ENCODE results near the gene PGAP2.
"Not testable (repeated sequence)": the region's sequence is repeated elsewhere in the genome, so short reads cannot be mapped to it uniquely, and the experiment has no call there.

PGAP2 gene

DNA sequence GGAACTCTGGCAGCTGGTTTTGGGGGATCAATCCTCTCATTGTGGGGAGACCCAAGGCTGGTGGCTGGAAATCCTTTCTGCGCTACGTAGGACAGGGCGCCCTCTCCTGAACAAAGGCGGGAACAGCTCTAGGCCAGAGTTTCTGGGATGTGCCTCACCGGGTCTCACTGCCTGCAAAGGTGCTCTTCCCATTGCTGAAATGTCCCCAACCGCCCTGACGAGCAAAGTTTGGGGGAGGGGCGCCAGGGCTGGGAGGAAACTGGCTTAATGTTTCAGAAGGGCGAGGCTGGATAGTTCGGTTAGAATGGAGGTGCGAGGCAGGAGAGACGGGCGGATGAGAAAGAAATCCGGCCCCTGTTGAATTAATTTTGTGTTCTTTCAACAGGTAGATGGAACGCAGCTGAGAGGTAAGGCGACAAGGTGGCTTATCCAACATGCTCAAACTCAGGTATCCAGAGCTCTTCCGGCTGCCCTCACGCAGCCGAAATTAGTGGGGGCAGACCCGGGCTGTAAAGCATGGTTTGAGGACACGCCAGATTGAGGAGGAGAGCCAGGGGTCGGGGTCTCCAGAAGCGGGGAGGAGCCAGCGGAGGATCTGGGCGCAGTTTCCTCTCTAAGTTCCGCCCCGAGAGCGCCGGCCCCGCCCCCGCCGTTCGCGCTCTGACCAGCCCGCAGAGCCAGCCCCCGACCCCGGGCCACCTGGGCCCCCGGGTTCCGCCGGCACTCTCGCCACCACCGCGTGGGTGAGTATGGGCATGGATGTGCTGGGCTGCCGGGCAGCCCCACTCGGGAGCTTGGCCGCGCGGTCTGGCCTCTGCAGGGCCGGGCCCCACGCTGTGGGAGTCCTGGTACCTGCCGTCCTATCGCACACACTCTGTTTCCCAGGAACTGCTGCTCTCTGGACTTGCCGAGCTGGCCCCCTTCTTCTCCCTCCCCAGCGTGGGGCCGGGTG is at the start of gene PGAP2:
TSS of gene PGAP2 (plus strand) at position 652 of the 952 bp plus-strand sequence. CDS start 2,700 bp downstream, outside the sequence.
- peak; percentile 89 for DNase-seq

DNA sequence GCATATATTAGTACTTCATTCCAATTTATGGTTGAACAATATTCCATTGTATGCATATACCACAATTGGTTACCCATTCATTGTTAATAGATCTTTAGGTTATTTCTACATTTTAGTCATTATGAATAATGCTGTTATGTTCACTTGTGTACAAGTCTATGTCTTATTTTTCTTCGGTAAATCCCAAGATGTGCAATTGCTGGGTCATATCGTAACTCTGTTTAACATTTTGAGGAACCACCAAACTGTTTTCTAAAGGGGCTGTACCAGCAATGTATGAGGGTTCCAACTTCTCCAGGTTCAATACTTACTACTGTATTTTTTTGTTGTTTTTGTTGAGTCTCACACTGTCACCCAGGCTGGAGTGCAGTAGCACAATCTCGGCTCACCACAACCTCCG is 44.1 kb upstream of the PGAP2 start:
- DNase-seq, result no peak

DNA sequence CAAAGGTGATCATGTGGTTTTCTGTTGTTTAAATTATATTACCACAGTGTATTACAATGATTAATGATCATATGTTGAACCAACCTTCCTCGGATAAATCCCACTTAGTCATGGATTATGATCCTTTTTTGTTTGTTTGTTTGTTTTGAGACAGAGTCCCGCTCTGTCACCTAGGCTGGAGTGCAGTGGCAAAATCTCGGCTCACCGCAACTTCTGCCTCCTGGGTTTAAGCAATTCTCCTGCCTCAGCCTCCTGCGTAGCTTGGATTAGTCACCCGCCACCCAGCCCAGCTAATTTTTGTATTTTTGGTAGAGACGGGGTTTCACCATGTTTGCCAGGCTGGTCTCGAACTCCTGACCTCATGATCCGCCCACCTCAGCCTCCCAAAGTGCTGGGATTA is 41.5 kb upstream of the PGAP2 start:
- DNase-seq, result not testable (repeated sequence)

DNA sequence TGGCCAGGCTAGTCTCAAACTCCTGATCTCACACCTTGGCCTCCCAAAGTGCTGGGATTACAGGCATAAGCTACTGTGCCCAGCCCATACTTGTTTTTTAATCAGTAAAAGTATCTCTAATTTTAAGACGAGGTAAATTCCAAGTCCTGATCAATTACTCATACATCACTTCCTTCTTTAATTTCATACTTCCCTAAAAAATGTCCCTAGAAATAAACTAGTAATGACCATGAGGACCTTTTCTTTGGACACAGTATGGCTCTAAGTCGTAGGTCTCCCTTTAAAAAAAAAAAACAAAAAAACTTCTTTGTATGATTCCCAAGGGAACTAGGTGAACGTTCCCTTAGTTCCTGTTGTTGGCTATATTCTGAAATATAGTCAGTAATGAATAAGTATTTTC is 40.8 kb upstream of the PGAP2 start:
- no peak for DNase-seq

DNA sequence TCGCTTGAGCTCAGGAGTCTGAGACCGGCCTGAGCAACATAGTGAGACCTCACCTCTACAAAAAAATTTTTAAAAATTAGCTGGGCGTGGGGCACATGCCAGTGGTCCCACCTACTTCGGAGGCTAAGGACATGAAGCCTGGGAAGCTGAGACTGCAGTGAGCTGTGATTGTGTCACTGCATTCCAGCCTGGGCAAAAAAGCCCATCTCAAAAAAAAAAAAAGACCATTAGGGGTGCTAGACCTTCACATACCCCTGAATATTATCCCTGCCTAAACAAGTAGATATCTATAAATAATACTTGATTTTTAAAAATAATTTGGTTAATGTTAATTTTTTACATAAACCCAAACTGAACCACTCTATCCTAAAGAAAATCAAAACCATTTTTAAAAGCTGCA is 35.2 kb upstream of the PGAP2 start:
- no peak for DNase-seq

DNA sequence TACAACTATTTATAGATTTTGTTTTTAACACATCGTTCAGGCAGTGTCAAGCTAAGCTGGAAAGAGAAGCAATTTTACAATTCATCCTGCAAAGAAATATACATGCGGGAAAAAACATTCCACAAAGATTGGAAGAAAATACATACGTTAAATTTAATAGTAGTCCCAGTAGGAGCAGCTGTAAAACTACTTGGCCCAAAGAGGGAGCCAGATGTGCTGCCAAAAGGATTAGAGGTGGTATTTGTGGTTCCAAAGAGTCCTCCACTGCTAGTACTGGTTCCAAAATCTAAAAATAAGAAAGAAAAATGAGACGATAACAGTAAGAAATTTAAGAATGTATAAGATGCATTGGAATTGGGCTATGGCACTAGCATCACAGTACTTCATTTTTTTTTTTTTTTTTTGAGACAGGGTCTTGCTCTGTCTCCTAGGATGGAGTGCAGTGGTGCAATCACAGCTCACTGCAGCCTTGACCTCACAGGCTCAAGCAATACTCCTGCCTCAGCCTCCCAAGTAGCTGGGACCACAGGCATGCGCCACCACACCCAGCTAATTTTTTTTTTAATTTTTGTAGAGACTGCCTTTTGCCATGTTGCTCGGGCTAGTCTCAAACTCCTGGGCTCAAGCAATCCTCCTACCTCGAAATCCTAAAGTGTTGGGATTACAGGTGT is 32.5 kb upstream of the PGAP2 start:
- no peak for DNase-seq

DNA sequence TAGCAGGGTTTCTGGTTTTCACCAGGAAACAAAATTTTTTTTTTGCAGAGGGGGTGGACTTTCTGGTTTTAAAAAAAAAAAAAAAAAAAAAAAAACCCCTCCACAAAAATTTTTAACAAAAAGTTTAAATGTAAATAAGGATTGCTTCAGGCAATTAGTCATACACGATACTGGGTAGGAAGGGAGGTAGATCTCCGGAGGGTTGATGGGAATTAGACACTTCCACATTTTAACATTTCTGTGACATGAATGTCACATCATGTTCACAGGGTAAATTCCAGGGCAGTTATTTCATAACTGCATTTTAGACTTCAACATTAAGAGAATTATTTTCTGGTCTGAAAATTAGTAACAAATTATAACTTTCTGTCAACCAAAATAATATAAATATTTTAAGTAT is 26.9 kb upstream of the PGAP2 start:
- DNase-seq, result peak; percentile 42

DNA sequence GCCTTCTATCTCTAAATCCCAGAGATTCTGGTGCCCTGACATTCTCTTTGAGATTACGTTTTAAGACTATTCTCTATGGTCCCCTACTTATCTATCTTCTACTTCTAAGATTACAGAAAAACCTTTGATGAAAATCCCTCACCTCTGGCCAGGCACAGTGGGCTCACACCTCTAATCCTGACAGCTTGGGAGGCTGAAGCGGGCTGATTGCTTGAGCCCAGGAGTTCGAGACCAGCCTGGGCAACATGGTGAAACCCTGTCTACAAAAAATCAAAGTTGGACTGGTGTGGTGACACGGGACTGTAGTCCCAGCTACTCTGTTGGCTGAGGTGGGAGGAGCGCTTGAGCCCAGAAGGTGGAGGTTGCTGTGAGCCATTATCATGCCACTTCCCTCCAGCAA is 25.4 kb upstream of the PGAP2 start:
- DNase-seq, result no peak

DNA sequence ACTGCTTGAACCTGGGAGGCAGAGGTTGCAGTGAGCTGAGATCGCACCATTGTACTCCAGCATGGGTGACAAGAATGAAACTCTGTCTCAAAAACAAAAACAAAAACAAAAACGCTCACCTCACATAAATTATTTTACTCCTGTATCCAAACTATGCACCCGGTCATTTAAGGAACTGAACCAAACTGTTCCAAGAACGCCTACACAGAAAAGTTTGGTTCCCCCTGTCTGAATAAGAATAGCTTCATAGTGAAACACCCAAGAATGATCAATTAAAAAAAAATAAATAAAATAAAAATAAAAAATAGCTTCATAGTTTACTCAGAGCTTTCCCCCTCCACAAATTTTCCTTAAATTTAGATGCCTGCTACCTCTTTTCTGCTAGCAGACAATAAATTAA is 24.7 kb upstream of the PGAP2 start:
- DNase-seq, result no peak

DNA sequence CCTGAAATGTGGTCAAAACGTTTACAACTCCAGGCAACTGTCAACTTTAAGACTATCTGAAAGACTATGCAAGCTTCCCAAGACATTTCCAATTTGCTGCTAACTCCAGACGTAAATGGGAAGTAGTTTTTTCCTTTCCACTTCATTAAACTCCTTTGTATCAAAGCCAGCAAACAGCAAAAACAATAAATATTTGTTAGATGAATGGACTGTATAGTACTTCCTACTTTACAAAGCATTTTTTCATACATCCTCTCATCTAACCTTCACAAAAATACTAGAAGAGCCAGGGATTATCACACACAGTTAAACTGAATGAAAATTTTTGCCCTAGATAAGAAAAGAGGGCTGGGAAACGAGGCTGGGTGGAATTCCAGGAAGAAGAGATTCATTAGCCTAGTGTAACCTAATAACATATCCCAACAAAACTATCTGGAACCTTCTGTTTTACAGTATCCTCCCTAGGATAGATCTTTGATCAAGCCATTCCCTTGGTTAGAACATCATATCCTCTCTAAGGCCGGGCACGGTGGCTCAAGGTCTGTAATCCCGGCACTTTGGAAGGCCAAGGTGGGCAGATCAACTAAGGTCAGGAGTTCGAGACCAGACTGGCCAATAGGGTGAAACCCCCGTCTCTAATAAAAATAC is 21.5 kb upstream of the PGAP2 start:
- DNase-seq, result no peak

DNA sequence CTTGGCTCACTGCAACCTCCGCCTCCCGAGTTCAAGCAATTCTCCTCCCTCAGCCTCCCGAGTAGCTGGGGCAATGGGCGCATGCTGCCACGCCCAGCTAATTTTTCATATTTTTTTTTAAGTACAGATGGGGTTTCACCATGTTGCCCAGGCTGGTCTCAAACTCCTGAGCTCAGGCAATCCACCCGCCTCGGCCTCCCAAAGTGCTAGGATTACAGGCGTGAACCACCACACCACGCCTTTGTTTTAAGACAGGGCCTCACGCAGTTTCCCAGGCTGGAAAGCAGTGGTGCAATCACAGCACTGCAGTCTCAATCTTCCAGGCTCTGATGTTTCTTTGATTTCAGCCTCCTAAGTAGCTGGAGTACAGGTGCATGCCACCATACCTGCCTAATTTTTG is 14.0 kb upstream of the PGAP2 start:
- DNase-seq, result not testable (repeated sequence)

DNA sequence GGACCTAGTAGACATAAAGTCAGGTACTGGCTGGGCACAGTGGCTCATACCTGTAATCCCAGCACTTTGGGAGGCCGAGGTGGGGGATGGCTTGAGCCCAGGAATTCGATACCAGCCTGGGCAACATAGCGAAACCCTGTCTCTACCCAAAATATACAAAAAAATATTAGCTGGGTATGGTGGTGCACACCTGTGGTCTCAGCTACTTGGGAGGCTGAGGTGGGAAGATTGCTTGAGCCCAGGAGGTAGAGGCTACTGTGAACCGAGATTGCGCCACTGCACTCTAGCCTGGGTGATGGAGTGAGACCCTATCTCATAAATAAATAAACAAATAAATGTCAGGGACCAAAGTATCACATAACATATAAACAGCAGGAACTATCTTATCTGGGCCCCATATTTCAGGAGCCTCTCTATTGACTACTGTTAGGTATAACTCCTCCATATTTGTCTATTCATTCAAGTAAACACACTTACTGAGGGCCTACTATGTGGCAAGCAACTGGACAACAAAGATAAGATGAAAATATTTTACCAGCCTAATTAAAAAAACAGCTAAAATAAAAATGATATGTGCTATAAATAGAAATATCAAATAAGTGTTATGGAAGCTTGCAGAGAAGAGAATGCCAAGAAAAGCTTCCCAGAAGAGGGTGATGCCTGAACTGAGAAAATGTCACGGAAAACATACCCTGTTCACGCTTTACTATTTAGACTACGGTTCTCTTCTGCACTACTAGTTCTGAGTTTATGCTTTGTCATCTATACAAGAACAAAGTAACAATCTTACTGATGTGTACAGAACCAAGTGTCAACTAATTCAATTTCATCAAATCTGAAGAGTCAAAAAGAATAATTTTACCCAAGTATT is 13.0 kb upstream of the PGAP2 start:
- no peak for DNase-seq

DNA sequence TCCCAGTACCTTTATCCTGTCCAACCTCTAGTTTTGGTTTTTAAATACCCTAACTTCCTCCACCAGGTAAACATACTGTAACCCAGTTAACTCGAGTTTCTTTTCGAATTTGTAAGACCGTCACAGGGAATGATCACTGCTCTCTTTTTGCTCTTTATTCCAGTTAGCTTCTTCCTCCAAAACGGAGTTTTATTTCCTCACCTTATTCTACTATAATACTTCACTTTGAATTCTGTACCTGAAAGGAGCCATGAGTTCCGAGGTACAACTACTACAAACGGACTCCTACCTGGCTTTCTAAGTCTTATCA is 12.4 kb upstream of the PGAP2 start:
- DNase-seq, result no peak

DNA sequence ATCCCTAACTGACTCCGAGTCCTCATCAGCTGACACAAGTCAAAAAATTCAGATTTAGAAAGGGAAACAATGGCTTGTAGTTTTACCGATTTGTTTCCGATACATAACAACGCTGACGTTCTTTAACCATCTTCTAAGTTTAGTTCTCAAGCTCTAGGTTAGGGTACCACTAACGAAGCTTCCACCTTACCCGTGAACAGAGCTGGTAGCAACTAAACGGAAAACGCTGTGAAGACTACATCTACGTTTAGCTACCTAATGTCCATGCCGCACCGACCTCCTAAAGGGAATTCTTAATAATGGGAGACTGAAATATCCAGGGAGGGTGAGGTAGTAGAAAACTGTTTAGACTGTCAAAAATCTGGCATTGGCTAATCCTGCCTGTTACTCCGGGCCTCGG is 12.0 kb upstream of the PGAP2 start:
- no peak for DNase-seq

DNA sequence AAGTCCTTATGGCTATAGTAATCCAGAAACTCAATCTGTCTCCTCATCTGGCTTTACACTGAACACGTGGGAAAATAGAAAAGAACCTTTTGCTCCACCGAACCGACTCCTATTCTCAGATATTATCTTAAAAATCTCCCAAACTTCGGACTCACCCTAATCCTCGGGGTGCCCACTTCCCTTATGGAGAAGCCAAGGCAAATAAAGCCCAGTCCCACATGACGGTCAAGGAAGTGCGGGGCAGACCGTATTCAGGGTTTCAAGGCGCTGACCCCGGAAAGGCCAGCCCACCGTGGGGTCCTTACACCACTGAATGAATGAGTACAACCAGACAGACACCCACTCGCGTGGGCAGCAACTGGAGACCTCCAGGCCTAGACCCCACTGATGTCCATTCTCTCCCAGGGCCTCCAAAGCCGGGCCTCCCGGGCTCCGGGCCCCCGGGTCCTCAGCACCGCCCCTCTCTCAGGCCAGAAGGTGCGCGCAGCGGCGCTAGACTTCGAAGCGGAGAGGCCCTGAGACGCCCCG is 11.5 kb upstream of the PGAP2 start:
- DNase-seq, result no peak

DNA sequence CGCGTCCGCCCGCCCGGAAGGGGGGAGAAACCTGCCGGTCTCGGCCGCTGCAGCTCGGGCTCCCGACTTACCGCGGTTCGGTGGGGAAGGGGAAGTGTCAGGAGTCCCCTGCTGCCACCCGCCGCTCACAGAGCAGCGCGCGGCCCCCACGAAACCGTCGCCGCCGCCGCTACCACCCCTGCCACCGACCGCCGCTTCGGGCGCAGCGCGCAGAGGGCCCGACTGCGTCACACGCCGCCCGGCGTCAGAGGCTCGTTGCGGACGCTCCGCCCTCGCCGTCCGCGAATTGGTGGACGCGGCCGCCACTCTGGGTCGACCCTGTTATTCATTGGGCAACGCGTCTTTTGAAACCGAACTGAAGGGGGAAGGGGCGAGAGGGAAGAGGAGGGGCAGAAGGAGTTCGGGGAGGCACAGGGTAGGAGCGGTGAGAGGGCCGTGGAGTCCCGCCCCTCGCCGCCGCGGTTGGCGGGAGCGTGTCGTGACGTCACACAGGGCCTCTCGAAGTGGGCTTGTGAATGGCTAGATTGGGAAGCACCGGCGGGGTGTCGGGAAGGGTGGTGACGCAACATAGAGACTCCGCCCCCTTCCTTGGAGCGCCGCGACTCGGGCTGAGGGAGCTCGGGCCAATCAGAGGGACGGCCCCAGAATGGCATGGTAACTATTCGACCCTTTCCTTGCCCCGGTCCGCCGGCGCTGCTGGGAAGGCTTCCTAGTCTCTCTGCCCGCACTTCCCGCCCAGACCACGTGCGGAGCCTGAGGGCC is 10.8 kb upstream of the PGAP2 start, which contains the start of gene NUP98:
TSS of gene NUP98 (minus strand) at position 226 of the 762 bp plus-strand sequence. CDS start 15,437 bp downstream, outside the sequence.
- DNase-seq, result peak; percentile 99

DNA sequence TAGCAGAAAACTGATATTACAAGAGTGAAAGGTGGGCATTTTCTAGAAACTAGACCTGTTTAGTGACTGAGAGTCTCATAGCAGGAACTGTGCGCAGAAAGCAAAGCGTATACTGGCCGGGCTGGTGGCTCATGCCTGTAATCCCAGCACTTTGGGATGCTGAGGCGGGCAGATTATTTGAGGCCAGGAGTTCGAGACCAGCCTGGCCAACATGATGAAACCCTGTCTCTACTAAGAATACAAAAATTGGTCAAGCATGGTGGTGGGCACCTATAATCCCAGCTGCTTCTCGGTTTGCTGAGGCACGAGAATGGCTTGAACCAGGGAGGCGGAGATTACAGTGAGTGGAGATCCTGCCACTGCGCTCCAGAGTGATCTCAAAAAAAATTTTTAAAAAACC is 9.2 kb upstream of the PGAP2 start:
- no peak for DNase-seq

DNA sequence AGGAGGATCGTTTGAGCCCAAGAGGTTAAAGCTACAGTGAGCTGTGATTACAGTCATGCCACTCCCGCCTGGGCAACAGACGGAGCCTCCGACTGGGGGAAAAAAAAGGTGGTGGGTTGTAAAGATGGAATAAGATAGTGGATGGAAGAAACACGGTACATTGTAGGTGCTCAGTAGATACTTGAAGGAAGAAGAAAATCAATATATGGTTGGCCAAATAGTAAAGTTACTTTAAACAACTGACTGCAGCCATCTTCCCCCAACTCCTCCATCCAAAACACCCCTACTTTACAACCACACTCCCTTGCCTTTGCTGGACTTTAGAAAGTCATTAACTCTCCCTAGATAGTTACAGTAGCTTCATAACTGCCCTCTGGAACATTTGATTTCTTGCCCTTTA is 8.5 kb upstream of the PGAP2 start:
- no peak for DNase-seq

DNA sequence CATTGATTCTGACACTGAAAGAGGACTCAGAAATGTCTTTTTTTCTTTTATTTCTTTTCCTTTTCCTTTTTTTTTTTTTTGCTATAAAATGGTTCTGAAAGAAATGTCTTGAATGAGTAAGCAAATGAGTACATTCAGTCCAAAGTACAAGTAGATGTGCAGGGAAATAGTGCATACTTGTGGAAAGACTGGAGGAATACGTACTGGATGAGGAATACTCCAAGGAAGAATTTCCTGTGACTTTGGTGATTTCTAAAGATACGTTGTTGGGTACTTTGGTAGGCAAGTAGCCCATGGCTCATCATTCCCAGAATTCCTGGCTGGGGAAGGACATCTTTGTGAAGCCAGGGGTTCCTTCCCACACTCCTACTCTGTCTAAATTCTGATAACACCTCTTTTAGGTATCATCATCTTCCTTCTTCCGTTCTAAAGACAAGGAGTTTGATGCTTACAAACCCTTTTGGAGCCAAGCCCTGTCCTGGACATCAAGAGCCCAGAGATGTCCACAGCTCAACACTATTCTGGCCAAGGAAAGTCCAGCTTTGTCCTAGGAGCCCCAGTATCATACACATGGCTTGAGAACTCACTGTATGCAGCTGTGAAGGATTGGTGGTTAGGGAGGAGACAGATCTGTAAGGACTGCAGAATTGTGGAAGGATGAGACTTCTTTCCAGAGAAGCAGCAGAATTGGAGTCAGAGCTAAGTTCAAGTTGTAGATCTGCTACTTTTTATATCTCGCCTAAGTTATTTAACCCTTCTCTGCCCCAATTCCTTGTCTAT is 6.2 kb upstream of the PGAP2 start:
- DNase-seq, result no peak

DNA sequence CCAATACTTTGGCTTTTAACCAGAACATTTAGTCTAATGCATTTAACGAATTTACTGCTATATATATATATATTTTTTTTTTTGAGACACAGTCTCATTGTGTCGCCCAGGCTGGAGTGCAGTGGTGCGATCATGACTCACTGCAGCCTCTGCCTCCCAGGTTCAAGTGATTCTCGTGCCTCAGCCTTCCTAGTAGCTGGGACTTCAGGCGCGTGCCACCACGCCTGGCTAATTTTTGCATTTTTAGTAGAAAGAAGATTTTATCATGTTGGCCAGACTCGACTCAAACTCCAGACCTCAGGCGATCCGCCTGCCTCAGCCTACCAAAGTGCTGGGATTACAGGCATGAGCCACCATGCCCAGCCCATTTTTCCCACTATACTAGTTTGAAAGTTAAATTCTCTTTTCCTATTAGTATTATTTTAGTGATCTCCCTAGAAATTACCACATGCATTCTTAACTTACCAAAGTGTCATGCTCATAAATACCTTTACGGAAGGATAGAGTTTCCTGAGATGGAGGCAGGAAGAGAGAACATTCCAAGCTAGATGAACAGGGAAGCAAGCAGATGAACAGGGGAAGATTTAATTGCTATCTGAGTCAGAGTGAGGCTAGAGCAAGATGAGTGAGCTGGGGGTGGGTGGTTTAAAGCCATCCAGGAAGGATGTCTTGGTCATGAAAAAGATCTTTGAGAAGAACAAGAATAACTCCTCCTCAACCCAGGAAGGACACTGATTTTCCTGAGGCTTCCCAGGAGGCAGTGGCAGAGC is 4.4 kb upstream of the PGAP2 start:
- no peak for DNase-seq

Measured in hematopoietic multipotent progenitor cell treated with erythropoietin and hydrocortisone succinate and interleukin-3 and kit ligand, for 6 days (in vitro differentiated cells).